ENCODE data around the gene RIN3.

The RIN3 gene

DNA sequence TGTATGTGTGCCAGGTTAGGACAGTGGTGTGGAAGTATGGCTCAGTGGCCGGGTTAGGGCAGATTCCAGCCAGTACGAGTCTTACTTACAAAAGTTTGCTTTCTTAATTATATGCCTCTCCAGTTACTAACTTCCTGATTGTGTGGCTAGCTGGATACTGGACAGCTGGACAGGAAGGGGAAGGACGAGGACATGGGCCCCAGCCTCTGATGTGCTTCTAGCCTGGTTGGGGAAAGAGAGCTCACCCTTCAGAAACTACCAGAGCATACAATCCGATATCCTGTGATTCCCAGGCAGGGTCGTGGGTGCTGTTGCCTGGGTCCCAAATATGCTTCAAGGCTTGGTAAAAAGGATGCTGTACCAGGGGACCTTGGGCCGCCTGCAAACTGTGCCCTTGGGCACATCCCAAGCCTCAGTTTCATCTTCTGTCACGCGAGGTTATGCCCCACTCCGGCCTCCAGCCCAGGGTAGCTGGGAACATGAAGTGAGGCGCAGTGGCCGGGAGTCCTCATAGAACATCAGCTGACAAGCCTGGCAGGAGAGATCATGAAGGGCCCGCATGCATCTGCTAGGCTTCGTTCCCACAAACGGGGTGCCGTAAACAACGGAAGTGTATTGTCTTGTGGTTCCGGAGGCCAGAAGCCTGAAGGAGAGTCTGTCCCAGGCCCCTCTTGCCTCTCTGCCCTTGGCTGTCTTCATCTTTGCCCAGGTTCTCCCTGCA is 23.2 kb upstream of the RIN3 start:
- no peak overlapping the region for H3K4me3 ChIP-seq (ENCODE audit: low read depth, low read length)
- DNase-seq (ENCODE audit: low read depth, low spot score) = no peak
- no peak for TF ChIP-seq CTCF (IDR thresholded peaks at IDR 0.05; ENCODE audit: insufficient read depth, low read length, missing control alignments)
- ChIA-PET CTCF (interaction anchor here (1.1 kb wide), 2 partner anchors 15 to 196 kb away, joined by 3 read pairs; no protein-coding TSS in a partner anchor), POLR2A (no interaction called here)

DNA sequence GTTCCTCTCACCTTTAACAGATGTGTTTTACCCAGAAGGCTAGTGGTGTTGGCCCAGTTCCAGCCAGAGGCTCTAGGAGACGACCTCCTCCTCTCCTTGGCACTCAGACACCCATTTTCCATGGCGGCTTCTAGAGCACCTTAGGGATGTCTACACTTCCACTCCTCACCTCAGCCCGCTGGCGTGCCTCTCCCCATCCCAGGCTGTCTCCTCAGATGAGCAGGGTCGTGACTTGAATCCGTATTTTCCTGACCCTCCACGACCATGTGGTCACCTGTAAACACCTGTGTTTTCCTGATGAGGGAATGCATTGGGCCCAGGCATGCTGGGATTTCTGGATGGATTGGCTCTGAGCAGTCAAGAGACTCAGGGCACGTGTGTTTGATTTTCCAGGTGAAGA is 21.8 kb upstream of the RIN3 start:
- CTCF ChIA-PET = no interaction called here
- no peak for TF ChIP-seq CTCF (IDR thresholded peaks at IDR 0.05; ENCODE audit: insufficient read depth, low read length, missing control alignments)
- POLR2A ChIA-PET = no interaction called here
- no peak for DNase-seq (ENCODE audit: low read depth, low spot score)
- H3K4me3 ChIP-seq (ENCODE audit: low read depth, low read length) = no peak overlapping the region

GRCh38 chr14:92492258-92492657 is 21.3 kb upstream of the RIN3 start:
- TF ChIP-seq CTCF (IDR thresholded peaks at IDR 0.05; ENCODE audit: insufficient read depth, low read length, missing control alignments) = no peak
- CTCF ChIA-PET = no interaction called here
- no peak for DNase-seq (ENCODE audit: low read depth, low spot score)
- POLR2A ChIA-PET = no interaction called here
- no peak overlapping the region for H3K4me3 ChIP-seq (ENCODE audit: low read depth, low read length)

- TF ChIP-seq CTCF (IDR thresholded peaks at IDR 0.05; ENCODE audit: insufficient read depth, low read length, missing control alignments) = no peak
- no peak overlapping the region for H3K4me3 ChIP-seq (ENCODE audit: low read depth, low read length)
- POLR2A ChIA-PET = no interaction called here
- no peak for DNase-seq (ENCODE audit: low read depth, low spot score)
- CTCF ChIA-PET = no interaction called here
These were observed 20.6 kb upstream of the RIN3 start for GRCh38 chr14:92493024-92493423.

DNA sequence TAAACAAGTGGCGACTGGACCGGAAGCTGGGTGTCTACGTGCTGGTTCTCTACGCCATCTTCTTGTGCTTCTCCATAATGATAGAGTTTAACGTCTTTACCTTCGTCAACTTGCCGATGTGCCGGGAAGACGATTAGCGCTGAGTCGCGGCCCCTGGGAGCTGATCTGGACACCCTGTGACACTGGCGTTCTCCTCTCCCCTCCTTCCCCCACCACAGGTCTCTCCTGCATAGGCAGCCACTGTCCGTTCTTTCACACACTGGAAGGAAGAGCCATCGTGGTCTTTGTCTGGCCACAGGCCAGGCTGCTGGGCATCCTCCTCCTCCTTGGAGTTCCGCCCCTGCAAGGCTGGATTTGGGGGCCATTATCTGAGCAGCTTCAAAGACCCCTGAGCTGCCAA is 20.1 kb upstream of the RIN3 start:
- POLR2A ChIA-PET = no interaction called here
- no peak for TF ChIP-seq CTCF (IDR thresholded peaks at IDR 0.05; ENCODE audit: insufficient read depth, low read length, missing control alignments)
- CTCF ChIA-PET = no interaction called here
- no peak for DNase-seq (ENCODE audit: low read depth, low spot score)
- no peak overlapping the region for H3K4me3 ChIP-seq (ENCODE audit: low read depth, low read length)

DNA sequence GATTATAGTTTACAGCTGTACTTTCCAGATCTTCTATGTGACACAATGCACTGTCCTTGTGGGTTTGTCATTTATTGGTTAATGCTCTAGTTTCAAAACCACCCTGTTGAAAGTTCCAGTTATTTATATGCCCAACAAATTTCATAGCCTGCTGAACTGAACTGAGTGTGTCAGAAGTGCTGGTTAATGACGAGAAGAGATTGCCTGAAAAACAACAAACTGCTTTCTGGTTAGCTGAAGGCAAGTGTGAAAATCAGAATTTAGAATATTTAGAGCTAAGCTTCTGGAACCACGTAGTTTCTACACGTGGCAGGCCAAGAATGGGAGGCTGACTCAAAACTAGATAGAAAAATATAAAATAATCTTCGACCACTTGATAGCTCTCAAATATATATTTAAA is 19.1 kb upstream of the RIN3 start:
- ChIA-PET POLR2A (no interaction called here), CTCF (interaction anchor here (1.6 to 2.6 kb wide), 2 partner anchors 186 to 192 kb away, joined by 4 to 7 read pairs; no protein-coding TSS in a partner anchor)
- TF ChIP-seq CTCF (IDR thresholded peaks at IDR 0.05; ENCODE audit: insufficient read depth, low read length, missing control alignments) = no peak
- DNase-seq (ENCODE audit: low read depth, low spot score) = no peak
- H3K4me3 ChIP-seq (ENCODE audit: low read depth, low read length) = no peak overlapping the region
